Nephron (organoid): ENCODE results near the gene CCN5.

ENCODE experiments used
- H3K27ac Mint-ChIP-seq, 3 experiments: 2 replicates each; pipeline ENCODE4 v1.8.0; 2020; ENCODE audit warnings: mixed read lengths in 3 of 3, mild to moderate bottlenecking in 2 of 3, moderate library complexity in 1 of 3
- H3K27me3 Mint-ChIP-seq: 2 replicates; pipeline ENCODE4 v1.8.0; 2021; ENCODE audit warnings: low read depth, mild to moderate bottlenecking, moderate library complexity, mixed read lengths
- H3K36me3 Mint-ChIP-seq: 2 replicates; pipeline ENCODE4 v1.8.0; 2020; ENCODE audit warnings: low read depth, mixed read lengths
- H3K4me1 Mint-ChIP-seq: 2 replicates; pipeline ENCODE4 v1.8.0; 2020; ENCODE audit warnings: mixed read lengths
- H3K4me3 Mint-ChIP-seq, 3 experiments: 2 replicates each; pipeline ENCODE4 v1.8.0; 2020; ENCODE audit warnings: mild to moderate bottlenecking in 3 of 3, mixed read lengths in 3 of 3, moderate library complexity in 2 of 3
- H3K9me3 Mint-ChIP-seq: 2 replicates; pipeline ENCODE4 v1.8.0; 2020; ENCODE audit warnings: mixed read lengths
- TF ChIP-seq, protein P1 (sequence below), 3 experiments: fragments of 200-600 bp; sonication (generic); IDR thresholded peaks; one replicate each; pipeline ENCODE4 v1.5.0; 2021; ENCODE audit warnings: antibody characterized with exemption in 3 of 3; ENCODE audit not compliant: unreplicated experiment in 3 of 3

The CCN5 gene

DNA sequence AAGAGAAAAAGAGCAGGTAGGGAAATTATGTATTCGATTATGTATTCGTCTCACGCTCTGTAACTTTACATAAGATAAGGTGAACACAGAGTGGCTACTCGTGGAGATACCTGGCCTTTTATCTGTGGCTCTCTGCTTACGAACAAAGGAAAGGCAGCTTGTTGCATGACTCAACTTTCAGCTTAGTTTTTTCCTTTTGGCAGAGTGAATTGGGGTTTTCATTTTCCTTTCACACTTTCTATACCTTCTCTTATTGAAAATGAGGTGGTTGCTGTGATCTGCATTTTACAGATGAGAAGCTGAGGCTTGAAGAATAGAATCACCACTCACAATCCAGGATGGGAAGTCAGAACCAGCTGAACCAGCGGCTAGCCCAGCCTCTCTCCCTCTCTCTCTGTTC, 17.2 kb downstream of the CCN5 start:
- Mint-ChIP-seq H3K4me3 (no peak overlapping the region), H3K27ac (no peak overlapping the region), H3K4me1 (peaks cover 12% of the 10 kb centered on the region), H3K9me3 (no peaks in the 10 kb centered on the region), H3K27me3 (peaks cover 5% of the 10 kb centered on the region), H3K36me3 (no peaks in the 10 kb centered on the region)
- TF ChIP-seq, protein P1, sequence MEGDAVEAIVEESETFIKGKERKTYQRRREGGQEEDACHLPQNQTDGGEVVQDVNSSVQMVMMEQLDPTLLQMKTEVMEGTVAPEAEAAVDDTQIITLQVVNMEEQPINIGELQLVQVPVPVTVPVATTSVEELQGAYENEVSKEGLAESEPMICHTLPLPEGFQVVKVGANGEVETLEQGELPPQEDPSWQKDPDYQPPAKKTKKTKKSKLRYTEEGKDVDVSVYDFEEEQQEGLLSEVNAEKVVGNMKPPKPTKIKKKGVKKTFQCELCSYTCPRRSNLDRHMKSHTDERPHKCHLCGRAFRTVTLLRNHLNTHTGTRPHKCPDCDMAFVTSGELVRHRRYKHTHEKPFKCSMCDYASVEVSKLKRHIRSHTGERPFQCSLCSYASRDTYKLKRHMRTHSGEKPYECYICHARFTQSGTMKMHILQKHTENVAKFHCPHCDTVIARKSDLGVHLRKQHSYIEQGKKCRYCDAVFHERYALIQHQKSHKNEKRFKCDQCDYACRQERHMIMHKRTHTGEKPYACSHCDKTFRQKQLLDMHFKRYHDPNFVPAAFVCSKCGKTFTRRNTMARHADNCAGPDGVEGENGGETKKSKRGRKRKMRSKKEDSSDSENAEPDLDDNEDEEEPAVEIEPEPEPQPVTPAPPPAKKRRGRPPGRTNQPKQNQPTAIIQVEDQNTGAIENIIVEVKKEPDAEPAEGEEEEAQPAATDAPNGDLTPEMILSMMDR (IDR thresholded peaks at IDR 0.05; ENCODE audit: unreplicated experiment in 3 of 3) = no peak

DNA sequence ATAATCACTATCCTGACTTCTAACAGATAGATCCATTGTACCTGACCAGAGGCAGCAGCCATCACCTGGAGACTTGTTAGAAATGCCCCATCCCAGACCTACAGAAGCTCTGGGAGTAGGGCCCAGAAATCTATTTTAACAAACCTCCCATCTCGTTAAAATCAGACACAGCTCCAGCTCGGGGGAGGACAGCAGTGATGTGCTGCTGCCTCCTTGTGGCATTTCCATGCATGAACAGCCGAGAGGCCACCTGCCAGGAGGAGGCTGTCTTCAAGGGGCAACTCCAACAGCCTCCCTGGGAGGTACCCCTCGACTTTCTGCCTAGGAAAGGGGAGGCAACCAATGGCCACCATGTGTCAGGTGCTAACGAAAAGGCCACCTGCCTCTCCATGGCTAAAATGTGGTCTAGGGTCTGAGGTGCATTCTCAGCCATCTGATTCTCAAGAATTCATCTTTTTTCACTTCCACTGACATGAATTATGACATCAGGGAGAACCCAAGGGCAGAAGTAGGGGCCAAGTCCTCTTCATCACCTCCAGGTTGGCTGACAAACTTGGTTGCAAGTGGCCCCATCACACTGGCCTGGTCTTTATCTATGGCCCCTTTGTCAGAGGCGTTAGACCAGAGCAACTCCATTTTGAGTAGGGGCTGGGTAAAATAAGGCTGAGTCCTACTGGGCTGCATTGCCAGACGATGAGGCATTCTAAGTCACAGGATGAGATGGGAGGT, 18.3 kb downstream of the CCN5 start:
- Mint-ChIP-seq H3K36me3 (no peaks in the 10 kb centered on the region), H3K4me3 (no peak overlapping the region), H3K27ac (no peak overlapping the region), H3K4me1 (peaks cover 13% of the 10 kb centered on the region), H3K27me3 (peaks cover 5% of the 10 kb centered on the region), H3K9me3 (no peaks in the 10 kb centered on the region)
- TF ChIP-seq, protein P1 (IDR thresholded peaks at IDR 0.05; ENCODE audit: unreplicated experiment in 3 of 3) = peak; percentile 72 to 82 (median 75)

DNA sequence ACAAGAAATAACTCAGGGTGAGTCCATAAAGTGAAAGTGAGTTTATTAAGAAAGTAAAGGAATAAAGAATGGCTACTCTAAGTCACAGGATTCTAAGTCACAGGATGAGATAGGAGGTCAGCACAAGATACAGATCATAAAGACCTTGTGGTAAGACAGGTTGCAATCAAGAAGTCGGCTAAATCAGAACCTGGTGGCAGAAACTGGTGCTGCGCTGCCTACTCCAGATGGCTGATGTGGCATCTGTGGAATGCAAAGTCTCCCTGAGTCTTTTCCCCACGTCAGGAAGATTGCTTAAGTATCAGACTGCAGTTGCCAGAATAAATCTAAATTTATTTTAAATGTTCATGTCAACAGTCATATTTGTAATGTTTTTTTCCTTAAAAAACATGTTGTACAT, 19.8 kb downstream of the CCN5 start:
- H3K4me3 Mint-ChIP-seq = no peak overlapping the region
- H3K36me3 Mint-ChIP-seq = no peaks in the 10 kb centered on the region
- peaks cover 19% of the 10 kb centered on the region for H3K4me1 Mint-ChIP-seq
- TF ChIP-seq, protein P1 (IDR thresholded peaks at IDR 0.05; ENCODE audit: unreplicated experiment in 3 of 3) = no peak
- peaks cover 12% of the 10 kb centered on the region for H3K27me3 Mint-ChIP-seq
- H3K27ac Mint-ChIP-seq = no peak overlapping the region
- no peaks in the 10 kb centered on the region for H3K9me3 Mint-ChIP-seq

DNA sequence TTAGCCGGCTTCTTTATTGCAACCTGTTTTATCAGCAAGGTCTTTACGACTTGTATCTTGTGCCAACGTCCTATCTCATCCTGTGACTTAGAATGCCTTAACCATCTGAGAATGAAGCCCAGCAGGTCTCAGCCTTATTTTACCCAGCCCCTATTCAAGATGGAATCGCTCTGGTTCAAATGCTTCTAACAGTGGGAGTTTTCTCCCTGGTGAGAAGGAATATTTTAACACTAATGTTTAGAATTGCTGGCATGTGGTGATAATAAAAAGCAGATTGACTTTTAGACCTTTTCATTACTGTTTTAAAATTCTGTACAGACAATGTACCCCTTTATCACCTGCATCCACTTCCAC, 20.6 kb downstream of the CCN5 start:
- TF ChIP-seq, protein P1 (IDR thresholded peaks at IDR 0.05; ENCODE audit: unreplicated experiment in 3 of 3) = no peak
- Mint-ChIP-seq H3K27me3 (peaks cover 15% of the 10 kb centered on the region), H3K4me3 (no peak overlapping the region), H3K27ac (peak overlapping the region; percentile 23 to 41 (median 28)), H3K36me3 (no peaks in the 10 kb centered on the region), H3K9me3 (no peaks in the 10 kb centered on the region), H3K4me1 (peaks cover 23% of the 10 kb centered on the region)

DNA sequence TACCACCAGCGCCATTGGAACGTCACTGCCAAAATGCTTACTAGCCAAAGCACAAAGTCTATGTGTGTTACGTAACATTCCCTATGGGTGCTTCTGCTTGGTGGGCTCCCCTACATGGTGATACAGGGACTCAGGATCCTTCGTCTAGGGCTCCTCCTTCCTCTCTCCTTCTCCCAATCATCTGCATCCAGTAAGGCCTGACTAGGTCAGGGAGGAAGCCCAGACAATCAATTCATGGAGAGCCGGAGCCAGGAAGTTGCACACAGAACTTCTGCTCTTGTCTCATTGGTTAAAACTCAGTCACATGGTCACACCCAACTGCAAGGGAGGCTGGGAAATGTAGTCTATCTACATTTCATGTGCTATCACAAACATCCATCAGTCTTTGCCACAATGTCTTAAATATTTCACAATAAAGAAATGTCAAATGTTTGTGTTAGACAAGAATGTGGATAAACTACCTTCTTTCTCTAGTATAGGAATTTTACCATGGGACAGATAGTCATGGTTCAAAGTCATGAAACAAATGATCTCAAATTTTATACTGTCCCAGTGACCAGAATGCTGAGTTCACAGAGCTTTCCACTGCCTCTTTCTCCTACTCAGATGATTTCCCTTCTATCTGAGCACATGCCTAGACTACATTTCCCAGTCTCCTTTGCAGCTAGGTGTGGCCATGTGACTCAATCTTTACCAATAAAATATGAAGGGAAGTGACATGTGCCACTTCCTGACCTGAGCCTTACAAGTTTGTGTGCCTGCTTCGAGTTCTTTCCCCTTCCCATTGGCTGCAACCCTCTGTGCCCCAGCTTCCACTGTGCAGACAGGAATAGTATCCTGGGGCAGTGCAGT, 21.2 kb downstream of the CCN5 start:
- Mint-ChIP-seq H3K27me3 (peaks cover 16% of the 10 kb centered on the region), H3K4me1 (peaks cover 23% of the 10 kb centered on the region), H3K4me3 (no peak overlapping the region), H3K36me3 (no peaks in the 10 kb centered on the region), H3K9me3 (no peaks in the 10 kb centered on the region), H3K27ac (peak overlapping the region; percentile 23 to 41 (median 28))
- TF ChIP-seq, protein P1 (IDR thresholded peaks at IDR 0.05; ENCODE audit: unreplicated experiment in 3 of 3) = no peak
